ENCODE measurements around the gene OBSCN.

The OBSCN gene

DNA sequence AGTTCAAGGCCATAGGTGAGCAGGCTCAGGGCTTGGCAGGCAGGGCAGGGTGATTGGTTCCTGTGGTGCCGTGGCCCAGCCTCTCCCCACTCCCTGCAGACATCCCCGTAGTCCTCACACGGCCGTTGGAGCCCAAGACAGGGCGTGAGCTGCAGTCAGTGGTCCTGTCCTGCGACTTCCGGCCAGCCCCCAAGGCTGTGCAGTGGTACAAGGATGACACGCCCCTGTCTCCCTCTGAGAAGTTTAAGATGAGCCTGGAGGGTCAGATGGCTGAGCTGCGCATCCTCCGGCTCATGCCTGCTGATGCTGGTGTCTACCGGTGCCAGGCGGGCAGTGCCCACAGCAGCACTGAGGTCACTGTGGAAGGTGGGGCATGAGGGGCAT, 71.9 kb downstream of the OBSCN start:
- no peak for DNase-seq

GRCh38 chr1:228280106-228280901, 72.5 kb downstream of the OBSCN start:
- no peak for DNase-seq

GRCh38 chr1:228280961-228281591, 73.2 kb downstream of the OBSCN start:
- DNase-seq: no peak

GRCh38 chr1:228281631-228282328, 73.9 kb downstream of the OBSCN start:
- DNase-seq: no peak

DNA sequence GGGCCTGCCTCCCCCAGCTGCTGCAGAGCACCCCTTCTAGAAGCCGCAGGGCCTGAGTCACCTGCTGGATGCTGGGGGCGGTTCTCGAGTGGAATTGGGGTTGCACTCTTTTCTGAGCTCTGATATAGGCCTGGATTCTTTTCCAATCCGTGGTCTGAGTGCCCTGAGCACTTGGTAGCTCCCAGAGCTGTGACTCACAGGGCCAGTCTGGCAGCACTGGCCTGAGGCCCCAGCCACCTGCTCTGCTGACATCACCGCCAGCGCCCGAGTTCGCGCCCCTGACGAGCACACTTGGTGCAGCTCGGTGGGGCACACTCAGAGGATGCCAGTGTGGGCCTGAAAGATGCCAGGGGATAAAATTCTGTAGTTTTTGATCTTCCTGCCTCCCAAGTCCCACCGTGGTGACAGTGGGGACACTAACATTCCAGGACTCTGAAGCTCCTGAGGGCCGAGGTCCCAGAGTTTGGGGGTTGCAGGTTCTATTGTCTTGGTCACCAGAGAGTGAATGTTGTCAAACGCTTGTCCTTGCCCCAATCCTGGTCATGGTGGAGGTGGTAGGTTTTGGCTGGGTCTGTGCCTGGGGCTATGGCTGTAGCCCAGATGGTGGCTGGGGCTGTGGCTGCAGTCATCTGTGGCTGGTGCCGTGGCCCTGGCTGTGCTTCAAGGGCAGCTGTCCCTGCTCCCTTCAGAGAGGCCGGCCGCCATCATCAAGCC, 74.6 kb downstream of the OBSCN start:
- DNase-seq: no peak

GRCh38 chr1:228283043-228283371, 75.2 kb downstream of the OBSCN start:
- DNase-seq: no peak

GRCh38 chr1:228283476-228284147, 75.8 kb downstream of the OBSCN start:
- DNase-seq: no peak

DNA sequence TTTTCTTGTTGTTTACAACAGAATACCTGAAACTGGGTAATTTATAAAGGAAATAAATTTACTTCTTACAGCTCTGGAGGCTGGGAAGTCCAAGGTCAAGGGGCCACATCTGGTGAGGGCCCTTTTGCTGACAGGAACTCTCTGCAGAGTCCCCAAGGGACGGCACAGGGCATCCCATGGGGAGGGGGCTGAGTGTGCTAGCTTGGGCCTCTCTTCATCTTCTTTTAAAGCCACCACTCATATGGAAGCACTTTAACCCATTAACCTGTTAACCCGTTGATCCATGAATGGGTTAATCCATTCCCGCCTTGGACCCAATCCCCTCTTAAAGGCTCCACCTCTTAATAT, 76.3 kb downstream of the OBSCN start:
- DNase-seq: no peak

DNA sequence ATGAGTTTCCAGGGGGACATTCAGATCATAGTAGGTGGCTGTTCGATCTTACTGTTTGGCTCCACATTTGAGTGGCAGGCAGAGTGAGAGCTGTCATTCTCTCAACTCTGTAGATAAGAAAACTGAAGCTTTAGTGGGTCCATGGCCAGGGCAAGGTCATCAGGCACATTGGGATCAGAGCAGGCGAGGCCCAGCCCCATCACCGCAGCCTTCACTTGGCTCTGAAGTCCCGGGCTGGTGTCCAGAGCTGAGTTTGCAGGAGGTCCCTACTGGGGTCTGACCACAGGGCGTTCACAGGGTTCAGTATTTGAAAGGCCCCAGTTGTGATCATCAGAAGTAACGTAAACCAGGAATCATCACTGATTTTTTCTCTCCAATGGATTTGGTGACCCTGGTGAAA, 76.7 kb downstream of the OBSCN start:
- DNase-seq: no peak

GRCh38 chr1:228285661-228286504, 78.0 kb downstream of the OBSCN start:
- no peak for DNase-seq

DNA sequence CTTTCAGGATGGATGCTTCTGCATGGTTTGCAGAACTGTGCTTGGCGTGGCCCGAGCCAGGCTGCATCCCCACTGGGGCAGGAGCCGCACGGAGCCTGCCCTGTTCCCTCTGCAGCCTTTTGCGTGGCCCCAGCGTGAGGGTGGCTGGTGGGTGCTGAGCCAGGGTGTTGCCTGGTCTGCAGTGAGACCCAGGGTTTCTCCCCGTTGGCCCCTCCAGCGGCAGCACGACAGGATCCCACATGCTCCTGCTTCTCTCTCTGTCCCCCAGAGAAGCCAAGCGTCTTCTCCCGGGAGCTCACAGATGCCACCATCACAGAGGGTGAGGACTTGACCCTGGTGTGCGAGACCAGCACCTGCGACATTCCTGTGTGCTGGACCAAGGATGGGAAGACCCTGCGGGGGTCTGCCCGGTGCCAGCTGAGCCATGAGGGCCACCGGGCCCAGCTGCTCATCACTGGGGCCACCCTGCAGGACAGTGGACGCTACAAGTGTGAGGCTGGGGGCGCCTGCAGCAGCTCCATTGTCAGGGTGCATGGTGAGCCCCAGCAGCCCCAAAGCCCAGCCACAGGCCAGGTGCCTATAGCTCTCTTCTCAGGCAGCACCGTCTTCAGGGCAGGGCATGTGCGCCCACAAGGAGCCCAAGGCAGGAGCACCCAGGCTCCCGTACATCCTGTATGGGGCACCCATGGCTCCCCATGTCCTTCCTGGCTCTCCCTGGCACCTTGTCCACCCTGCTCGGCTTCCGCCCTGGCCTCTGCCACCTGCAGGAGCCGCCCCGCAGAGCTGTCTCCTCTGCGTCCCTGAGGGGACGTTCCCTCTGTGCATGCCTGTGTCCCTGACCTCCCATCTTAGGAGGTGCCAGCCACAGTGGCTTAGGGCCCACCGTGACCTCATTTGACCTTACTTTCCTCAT, 78.9 kb downstream of the OBSCN start:
- no peak for DNase-seq

GRCh38 chr1:228287541-228288425, 79.9 kb downstream of the OBSCN start:
- DNase-seq: no peak

DNA sequence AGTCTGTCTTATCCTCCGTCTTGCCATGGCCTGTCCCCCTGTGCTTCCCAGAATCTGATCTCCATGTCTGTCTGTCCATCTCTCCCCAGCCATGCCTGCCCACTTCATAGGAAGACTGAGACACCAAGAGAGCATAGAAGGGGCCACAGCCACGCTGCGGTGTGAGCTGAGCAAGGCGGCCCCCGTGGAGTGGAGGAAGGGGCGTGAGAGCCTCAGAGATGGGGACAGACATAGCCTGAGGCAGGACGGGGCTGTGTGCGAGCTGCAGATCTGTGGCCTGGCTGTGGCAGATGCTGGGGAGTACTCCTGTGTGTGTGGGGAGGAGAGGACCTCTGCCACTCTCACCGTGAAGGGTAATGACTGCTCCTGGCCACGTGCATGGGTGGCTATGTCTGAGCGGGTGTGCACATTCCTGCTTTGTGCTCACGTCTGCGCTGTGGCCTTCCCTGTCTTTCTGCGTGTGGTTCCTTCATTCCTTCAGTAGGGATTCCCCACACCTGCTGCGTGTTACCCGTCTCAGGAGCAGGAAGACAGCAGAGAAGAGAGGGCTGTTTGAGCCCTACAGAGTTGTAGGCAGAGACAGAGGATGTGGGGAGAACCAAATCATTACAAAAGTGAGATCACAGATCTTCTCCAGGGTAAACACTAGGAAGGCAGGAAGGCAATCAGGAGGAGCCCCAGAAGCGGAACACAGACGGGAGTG, 80.8 kb downstream of the OBSCN start:
- no peak for DNase-seq

DNA sequence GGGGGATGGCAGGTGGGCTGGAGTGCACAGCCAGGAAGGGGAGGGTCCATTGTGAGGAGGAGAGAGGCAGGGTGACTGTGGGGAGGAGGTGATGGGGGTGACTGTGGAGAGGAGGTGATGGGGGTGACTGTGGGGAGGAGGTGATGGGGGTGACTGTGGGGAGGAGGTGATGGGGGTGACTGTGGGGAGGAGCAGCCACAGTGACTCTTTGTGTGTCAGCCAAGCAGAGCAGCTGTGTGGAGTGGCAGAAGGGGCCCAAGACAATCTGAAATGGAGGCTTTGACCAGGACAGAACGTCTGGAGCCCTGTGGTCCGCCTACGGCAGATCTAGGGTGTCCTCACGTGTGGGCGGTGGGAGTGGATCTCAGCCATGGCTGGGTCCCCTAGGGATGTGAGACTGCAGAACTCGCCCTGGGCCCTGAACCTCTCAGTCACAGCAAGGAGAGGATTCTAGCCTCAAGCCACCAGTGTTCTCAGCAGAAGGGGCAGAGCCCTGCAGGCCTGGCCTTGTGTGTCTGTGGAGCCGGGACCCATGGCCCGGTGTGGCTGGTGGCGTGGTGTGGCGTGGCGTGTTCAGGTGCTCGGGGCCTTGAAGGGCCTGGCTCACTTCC, 81.5 kb downstream of the OBSCN start:
- no peak for DNase-seq

GRCh38 chr1:228289996-228290881, 82.4 kb downstream of the OBSCN start:
- no peak for DNase-seq

- DNase-seq: no peak
Observed at GRCh38 chr1:228291906-228292608, 84.2 kb downstream of the OBSCN start.

GRCh38 chr1:228292609-228292911, 84.7 kb downstream of the OBSCN start:
- DNase-seq: no peak
